HG03558 (cell line): ENCODE data around the gene KIR2DL4.
"Not testable (repeated sequence)": the region's sequence is repeated elsewhere in the genome, so short reads cannot be mapped to it uniquely, and the experiment has no call there.

ENCODE experiments used
- ATAC-seq: cut with Tn5 transposase; IDR thresholded peaks from one replicate; pipeline ENCODE4 v1.9.1; 2021; ENCODE audit warnings: moderate number of reproducible peaks; ENCODE audit not compliant: unreplicated experiment; ENCODE audit errors: extremely low read depth

The KIR2DL4 gene

DNA sequence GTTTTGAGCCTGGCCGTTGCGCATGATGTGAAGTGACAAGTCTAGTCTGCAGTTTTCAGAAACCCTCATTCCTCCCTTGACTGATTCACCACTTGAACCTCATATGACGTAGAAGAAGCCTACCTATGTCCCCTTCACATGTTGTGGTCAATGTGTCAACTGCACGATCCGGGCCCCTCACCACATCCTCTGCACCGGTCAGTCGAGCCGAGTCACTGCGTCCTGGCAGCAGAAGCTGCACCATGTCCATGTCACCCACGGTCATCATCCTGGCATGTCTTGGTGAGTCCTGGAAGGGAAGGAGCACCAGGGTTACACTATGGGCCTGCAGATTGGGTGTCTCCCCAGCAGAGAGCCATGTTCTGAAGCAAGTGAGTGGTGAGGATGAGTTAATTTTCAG lies at the start of gene KIR2DL4:
Gene KIR2DL4, plus strand, starts transcription at position 201 of the 400 bp plus-strand sequence. Its CDS starts 42 bp downstream, at position 243.
- no peak for ATAC-seq

DNA sequence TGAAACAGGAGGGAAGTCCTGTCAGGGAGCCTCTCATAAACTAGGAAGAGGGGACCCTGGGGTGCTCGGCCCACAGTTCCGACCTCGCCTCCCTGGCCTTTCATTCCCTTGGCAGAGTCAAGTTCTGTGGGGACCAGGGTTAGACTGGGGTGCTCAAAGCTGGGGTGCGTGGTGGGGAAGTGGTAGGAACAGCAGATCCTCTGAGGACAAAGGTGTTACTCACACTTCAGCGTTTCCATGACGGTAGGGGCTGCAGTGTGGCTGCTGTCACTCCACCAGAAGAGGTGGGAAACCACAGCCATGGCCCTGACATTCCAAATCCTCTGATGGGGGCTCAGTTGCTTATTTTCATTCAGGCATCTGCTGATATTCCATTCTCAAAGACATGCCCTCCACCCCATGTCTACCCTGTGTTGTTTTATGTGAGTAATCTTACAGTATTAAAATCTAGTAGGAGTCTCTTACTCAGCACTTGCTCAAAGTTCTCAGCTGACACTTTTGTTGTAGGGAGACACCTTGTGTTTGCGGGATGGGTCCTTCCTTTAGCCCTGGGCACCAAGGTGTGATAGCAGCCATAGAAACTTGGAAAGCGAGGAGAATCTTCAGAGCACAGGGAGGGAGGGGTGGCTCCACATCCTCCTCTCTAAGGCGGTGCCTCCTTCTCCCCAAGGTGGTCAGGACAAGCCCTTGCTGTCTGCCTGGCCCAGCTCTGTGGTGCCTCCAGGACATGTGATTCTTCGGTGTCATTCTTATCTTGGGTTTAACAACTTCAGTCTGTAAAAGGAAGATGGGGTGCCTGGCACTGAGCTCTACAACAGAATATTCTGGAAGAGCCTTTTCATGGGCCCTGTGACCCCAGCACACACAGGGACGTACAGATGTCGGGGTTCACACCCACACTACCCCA lies 47.0 kb upstream of the KIR2DL4 start:
- ATAC-seq: not testable (repeated sequence)

GRCh38 chr19:54758577-54758976 lies 44.8 kb upstream of the KIR2DL4 start:
- not testable (repeated sequence) for ATAC-seq

DNA sequence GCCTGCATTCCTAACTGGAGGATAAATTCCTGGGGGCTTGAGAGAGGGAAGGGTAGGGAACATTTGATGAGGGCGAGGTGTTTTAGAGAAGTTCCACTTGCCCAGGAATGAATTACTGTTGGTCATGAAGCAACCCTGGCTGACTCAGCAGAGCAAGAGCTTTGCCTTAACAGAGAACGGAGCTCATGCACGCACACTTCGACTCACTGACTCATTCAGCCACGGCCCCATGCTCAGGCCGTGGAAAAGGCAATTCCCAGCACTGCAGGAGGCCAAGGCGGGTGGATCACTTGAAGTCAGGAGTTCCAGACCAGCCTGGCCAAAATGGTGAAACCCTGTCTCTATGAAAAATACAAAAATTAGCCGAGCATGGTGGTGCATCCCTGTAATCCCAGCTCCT lies 39.2 kb upstream of the KIR2DL4 start:
- not testable (repeated sequence) for ATAC-seq

DNA sequence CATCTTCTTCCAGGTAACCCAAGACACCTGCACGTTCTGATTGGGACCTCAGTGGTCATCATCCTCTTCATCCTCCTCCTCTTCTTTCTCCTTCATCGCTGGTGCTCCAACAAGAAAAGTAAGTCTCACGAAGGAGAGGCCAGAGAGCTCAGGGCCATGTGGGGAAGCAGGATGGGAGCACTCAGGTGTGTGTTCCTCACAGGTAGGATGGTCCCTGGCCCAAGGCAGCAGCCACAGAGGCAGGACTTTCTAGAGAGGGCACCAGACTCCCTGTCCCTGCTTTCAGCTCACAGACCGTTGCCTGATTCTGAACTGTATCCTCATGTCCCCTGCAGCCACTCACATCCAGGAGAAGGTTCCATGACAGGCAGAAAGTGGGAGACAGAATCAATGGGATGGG lies 36.9 kb upstream of the KIR2DL4 start:
- not testable (repeated sequence) for ATAC-seq

DNA sequence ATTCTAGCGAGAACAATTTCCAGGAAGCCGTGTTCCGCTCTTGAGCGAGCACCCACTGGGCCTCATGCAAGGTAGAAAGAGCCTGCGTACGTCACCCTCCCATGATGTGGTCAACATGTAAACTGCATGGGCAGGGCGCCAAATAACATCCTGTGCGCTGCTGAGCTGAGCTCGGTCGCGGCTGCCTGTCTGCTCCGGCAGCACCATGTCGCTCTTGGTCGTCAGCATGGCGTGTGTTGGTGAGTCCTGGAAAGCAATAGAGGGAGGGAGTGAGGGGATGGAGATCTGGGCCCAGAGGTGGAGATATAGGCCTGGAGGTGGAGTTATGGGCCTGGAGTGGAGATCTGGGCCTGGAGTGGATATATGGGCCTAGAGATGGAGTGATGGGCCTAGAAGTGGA lies 33.8 kb upstream of the KIR2DL4 start, which contains the start of gene KIR2DL1:
Gene KIR2DL1, plus strand, starts transcription at position 148 of the 400 bp plus-strand sequence. Its CDS starts 58 bp downstream, at position 206.
- ATAC-seq: not testable (repeated sequence)

GRCh38 chr19:54770511-54770910 lies 32.9 kb upstream of the KIR2DL4 start:
- ATAC-seq: not testable (repeated sequence)

DNA sequence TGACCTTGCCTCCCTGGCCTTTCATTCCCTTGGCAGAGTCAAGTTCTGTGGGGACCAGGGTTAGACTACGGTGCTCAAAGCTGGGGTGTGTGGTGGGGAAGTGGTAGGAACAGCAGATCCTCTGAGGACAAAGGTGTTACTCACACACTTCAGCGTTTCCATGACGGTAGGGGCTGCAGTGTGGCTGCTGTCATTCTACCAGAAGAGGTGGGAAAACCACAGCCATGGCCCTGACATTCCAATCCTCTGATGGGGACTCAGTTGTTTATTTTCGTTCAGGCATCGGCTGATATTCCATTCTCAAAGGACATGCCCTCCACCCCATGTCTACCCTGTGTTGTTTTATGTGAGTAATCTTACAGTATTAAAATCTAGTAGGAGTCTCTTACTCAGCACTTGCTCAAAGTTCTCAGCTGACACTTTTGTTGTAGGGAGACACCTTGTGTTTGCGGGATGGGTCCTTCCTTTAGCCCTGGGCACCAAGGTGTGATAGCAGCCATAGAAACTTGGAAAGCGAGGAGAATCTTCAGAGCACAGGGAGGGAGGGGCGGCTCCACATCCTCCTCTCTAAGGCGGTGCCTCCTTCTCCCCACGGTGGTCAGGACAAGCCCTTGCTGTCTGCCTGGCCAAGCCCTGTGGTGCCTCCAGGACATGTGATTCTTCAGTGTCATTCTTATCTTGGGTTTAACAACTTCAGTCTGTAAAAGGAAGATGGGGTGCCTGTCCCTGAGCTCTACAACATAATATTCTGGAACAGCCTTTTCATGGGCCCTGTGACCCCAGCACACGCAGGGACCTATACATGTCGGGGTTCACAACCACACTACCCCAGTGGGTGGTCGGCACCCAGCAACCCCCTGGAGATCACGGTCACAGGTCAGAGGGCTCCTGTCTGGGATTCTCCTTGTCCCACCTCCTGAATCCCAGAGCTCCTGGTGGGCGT lies 32.1 kb upstream of the KIR2DL4 start:
- not testable (repeated sequence) for ATAC-seq

DNA sequence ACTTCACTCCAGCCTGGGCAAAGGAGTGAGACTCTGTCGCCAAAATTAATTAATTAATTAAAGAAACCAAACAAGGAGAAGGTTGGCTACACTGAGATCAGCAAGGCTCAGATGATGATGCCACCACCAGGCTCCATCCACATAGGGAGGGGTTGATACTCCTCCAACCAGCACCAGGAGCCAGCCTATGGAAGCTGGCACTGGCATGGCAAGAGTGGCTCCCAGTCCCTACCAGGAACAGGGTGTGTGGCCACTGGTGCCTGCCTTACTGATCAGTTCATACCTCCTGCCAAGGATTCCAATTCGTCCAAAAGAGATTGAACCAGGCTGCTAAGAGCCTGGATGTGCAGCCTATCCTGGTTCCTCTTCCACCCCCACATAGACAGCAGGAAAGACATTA lies 30.7 kb upstream of the KIR2DL4 start:
- ATAC-seq: not testable (repeated sequence)

- not testable (repeated sequence) for ATAC-seq
Measured at GRCh38 chr19:54775095-54775815, 28.2 kb upstream of the KIR2DL4 start.

GRCh38 chr19:54775830-54776229 lies 27.6 kb upstream of the KIR2DL4 start:
- ATAC-seq: not testable (repeated sequence)

- not testable (repeated sequence) for ATAC-seq
Measured at GRCh38 chr19:54777851-54778250, 25.6 kb upstream of the KIR2DL4 start.

- ATAC-seq: not testable (repeated sequence)
Measured at GRCh38 chr19:54778896-54779295, 24.5 kb upstream of the KIR2DL4 start.

DNA sequence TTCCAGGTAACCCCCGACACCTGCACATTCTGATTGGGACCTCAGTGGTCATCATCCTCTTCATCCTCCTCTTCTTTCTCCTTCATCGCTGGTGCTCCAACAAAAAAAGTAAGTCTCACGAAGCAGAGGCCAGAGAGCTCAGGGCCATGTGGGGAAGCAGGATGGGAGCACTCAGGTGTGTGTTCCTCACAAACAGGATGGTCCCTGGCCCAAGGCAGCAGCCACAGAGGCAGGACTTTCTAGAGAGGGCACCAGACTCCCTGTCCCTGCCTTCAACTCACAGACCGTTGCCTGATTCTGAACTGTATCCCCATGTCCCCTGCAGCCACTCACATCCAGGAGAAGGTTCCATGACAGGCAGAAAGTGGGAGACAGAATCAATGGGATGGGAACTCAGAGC lies 20.5 kb upstream of the KIR2DL4 start:
- ATAC-seq: not testable (repeated sequence)

DNA sequence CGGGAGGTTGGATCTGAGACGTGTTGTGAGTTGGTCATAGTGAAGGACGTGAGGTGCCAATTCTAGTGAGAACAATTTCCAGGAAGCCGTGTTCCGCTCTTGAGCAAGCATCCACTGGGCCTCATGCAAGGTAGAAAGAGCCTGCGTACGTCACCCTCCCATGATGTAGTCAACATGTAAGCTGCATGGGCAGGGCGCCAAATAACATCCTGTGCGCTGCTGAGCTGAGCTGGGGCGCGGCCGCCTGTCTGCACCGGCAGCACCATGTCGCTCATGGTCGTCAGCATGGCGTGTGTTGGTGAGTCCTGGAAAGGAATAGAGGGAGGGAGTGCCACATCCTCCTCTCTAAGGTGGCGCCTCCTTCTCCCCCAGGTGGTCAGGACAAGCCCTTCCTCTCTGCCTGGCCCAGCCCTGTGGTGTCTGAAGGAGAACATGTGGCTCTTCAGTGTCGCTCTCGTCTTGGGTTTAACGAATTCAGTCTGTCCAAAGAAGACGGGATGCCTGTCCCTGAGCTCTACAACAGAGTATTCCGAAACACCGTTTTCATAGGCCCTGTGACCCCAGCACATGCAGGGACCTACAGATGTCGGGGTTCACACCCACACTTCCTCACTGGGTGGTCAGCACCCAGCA lies 17.2 kb upstream of the KIR2DL4 start:
- not testable (repeated sequence) for ATAC-seq

GRCh38 chr19:54788154-54788553 lies 15.3 kb upstream of the KIR2DL4 start:
- ATAC-seq: not testable (repeated sequence)

- ATAC-seq: no peak
Measured at GRCh38 chr19:54790711-54791110, 12.7 kb upstream of the KIR2DL4 start.

DNA sequence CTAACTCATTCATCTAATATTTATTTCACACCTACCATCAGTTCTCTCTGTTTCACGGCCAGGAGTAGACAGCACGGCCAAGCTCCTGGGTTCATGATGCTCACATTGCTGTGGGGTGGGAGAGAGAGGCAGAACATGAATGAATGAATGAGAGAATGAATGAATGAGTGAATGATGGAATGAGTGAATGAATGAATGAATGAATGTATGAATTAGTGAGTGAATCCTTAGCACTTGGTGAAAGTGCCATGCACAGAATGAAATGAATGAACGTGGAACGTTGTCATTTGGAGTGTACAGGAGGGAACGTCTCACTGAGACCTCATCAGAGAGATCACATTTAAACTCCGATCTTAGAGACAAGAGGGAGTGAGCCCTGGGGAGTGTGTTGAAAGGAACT lies 11.9 kb upstream of the KIR2DL4 start:
- ATAC-seq: no peak

DNA sequence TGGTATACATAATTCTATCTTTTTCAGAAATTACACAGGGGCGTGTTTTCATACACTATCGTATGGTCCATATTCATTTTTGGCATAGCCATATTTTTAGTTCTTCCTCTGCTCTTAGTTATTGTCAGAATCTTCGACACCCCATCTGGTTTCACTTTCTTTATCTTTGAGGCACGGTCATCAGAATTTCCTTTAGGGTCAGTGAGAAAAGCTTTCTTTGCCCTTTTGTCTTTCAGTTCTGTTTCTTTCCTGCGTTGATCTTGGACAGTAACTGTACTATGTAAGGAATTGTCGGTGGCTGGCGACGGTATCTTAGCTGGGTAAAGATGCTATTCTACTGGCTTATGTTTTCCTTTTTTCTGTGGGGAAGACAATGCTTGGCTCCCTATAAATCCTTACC lies 10.6 kb upstream of the KIR2DL4 start:
- no peak for ATAC-seq
